Hematopoietic multipotent progenitor cell treated with erythropoietin and hydrocortisone succinate and interleukin-3 and kit ligand, for 4 days (in vitro differentiated cells): ENCODE measurements around the gene SLC23A1.
"Not testable (repeated sequence)": the region's sequence is repeated elsewhere in the genome, so short reads cannot be mapped to it uniquely, and the experiment has no call there.

Source experiments
- DNase-seq: peaks from one replicate; pipeline ENCODE4 v3.0.0-alpha.2; 2015

Gene SLC23A1

GRCh38 chr5:139383275-139383992 is at the start of gene SLC23A1:
SLC23A1 (minus strand) TSS chr5:139383297; CDS start chr5:139383253, 44 bp downstream.
- peak; percentile 50 for DNase-seq

GRCh38 chr5:139431706-139432105 is 48.6 kb upstream of the SLC23A1 start:
- DNase-seq, result no peak

DNA sequence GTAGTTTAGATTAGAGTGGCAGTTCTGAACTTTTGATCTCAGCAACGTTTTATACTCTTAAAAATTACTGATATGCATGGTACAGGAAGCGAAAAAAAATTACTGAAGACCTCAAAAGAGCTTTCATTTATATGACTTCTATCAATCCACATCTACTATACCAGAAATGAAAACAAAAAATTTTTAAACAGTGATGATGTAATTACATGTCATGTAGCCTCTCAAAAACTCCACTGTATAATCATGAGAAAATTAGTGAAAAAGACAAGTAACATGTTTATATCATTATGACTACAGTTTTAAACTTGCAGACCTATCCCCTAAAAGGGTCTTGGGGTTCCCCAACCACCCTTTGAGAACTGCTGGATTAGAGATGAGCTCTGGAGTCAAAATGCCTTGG is 46.9 kb upstream of the SLC23A1 start:
- DNase-seq, result no peak

GRCh38 chr5:139426203-139426885 is 43.2 kb upstream of the SLC23A1 start:
- DNase-seq, result peak; percentile 46

DNA sequence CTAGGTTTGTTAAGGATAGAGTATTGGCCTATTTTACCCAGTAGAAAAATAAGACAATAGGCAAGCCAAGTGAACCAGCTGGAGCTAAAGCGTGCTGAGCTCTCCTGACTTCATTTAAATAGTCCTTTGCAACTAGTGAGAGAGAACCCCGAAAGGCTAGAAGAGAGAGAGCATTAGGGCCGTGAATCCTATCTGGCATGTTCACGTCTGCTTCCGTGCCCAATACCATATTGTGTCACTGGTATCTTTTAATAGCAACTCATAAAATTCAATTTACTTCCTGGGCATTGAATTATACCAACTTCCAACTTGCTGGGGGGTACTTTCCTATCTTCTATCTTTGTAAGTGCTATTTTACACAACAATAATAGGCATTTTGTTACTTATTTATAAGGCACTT is 42.4 kb upstream of the SLC23A1 start:
- DNase-seq, result no peak

- peak; percentile 90 for DNase-seq
Observed at GRCh38 chr5:139422307-139422893, 39.3 kb upstream of the SLC23A1 start.

DNA sequence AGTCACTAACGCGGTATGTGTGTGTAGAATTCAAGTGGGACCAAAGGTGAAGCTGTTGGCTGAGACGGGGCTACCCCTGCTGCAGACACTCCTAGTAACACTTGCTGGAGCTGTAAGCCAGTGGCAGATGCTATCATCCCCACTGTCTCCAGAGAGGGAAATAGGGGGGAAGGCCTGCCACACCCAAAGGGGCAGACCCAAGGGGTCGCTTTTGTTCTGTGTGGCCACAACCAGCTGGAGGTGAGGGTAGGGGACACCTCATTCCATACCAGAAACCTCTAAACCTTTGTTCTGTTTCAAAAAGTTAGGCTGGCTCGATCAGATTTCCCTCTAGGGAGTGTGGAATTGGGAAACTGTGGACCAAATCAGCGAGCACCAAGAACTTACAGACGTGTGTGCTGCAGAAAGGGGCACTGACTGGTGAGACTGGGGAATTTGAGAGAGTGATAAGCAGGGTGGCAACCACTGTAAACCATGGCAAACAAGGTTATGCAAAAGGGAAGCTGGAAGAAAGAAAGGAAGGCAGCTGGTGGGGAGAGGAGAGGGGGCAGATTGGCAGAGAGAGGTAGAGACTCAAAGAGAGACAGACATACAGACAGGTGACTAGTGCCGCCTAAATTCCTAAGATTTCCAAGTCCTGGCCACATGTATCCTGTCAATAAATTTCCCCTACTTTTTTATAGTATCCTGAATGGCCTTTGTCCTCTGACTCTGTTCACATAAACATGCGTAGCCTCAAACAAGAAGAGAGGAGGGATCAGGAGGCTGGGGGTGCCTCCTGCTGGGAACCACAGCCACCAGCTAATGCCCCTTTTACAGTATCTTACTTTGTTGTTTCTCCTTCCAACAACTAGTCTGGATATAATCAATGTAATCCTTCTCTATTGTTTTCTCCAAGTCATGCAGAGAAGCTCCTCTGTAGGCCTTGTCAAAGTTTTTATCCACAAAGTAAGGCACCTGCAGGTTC is 36.4 kb upstream of the SLC23A1 start:
- peak; percentile 51 for DNase-seq

GRCh38 chr5:139418793-139419192 is 35.7 kb upstream of the SLC23A1 start:
- no peak for DNase-seq

GRCh38 chr5:139417214-139417613 is 34.1 kb upstream of the SLC23A1 start:
- DNase-seq, result peak; percentile 87

- no peak for DNase-seq
Observed at GRCh38 chr5:139416651-139417050, 33.6 kb upstream of the SLC23A1 start.

DNA sequence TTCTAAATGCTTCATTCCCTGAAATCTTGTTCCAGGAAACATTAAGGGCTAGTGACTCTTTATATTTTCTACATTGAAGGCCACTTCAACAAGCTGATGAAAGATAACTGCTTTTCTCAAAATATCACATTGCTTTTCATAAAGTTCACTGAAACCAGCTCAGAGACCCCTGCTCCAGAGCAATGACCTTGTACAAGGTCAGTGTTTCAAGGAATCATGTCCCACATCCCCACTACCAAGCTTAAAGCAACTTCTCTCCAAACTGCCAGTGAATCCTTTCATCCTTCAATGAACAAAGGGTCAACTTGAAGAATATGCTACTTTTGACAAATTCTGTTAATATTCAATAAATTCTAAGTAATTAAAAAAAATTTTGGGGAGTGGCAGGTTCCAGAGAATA is 32.8 kb upstream of the SLC23A1 start:
- no peak for DNase-seq

DNA sequence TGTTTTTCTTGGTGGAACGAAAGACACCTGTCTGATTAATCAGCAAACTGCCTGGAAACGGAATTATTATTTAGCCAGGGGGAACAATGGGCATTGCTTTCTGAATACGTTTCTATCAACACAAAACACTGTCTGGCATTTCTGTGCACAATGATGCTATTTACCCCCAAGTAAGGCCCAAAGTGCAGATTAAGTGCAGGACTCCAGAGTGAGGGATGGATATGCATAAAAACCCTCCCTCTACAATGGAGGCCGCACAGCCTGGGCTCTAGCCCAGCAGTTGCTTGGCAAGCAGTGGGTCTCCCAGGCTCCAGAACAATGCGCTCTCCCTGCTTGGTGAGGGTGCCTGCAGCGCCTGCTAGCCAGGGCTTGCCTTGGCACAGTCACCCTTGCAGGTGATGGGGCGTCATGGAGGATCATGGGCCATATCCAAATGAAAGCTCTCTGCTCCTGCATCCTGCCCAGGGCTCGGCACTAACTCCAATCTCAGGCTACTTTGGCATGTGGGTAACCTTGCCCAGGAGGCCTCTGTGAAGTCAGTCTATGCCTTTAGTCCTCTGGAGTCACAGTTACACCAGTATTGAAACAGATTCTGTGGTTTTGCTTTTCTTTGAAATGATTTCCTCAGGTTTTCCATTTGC is 32.2 kb upstream of the SLC23A1 start:
- no peak for DNase-seq

DNA sequence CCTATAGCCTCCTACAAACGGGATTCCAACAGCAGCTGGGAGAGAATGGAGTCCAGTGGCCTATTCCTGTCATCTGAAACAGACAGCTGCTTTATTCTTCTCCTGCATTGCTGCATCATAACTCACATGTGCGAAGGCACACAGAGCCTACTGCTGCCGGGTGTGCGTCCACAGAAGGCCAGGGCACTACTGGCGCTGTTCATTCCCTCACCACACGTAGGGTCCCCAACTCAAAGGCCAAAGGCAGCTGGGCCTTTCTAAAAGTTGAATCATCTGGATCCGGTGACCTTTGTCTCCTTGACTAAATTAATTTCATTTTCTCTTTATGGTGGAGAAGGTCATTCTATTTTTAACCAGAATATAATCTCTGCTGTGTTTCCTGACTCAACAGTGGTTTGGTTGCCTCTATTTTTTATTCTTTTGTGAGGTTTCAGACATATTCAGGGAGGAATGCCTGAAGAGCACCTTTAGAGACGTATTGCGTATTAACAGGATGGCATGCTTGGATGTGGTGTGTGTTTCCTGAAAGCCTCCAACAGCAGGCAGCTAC is 31.6 kb upstream of the SLC23A1 start:
- DNase-seq, result no peak

DNA sequence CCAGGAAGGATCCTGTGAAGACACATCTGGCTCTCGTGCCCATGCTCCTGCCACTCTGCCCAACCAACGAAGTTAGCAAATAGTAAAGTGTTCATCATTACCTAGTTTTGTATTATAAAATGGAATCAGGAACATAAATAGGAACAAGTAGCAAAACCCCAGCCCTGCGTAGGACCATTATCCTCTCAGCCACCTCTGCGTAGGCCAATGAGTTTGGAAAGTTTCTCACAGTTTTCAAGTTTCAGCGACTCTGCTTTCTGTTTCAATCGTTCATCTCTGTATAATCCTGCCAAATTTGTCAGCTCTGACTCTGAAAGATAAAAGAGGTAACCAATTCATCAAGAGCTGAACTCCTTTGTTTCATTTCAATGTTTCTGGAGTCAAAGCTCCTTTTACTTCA is 30.9 kb upstream of the SLC23A1 start:
- no peak for DNase-seq

DNA sequence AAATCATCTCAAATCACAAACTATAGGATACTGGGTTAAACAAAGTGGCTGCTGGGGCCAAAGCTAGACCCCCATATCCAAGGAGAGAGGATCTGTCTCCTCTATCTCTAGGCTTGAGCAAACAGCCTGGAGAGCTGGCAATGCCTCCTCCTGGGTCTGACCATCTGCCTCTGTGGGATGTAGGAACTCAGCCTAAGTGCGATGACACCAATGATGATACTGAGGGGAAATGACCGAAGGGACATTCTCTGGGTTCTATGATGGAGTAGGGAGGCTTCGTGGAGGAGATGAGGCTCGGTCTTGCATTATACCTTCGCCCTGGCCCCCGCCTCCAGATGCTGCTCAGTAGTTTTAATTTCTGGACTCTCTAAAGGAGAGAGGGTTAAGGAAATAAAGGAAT is 30.1 kb upstream of the SLC23A1 start:
- no peak for DNase-seq

GRCh38 chr5:139410993-139411828 is 28.1 kb upstream of the SLC23A1 start:
- DNase-seq, result no peak

GRCh38 chr5:139410121-139410992 is 27.3 kb upstream of the SLC23A1 start:
- no peak for DNase-seq

GRCh38 chr5:139409116-139409515 is 26.0 kb upstream of the SLC23A1 start:
- DNase-seq, result not testable (repeated sequence)

DNA sequence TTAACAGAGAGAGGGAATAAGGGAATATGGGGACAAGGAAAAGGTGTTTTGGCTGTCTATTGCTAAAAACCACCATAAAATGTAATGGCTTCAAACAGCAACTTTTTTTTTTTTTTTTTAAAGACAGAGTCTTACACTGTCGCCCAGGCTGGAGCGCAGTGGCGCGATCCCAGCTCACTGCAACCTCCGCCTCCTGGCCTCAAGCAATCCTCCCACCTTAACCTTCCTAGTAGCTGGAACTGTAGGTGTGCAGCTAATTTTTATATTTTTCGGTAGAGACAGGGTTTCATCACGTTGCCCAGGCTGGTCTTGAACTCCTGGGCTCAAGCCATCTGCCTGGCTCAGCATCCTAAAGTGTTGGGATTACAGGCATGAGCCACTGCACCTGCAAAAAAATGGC is 25.1 kb upstream of the SLC23A1 start:
- no peak for DNase-seq

GRCh38 chr5:139407517-139407916 is 24.4 kb upstream of the SLC23A1 start:
- DNase-seq, result no peak
